Brain microvascular endothelial cell (primary cell): ENCODE data around the gene CD34.

Experiments used
- DNase-seq: peaks from one replicate; pipeline ENCODE4 v3.0.0-alpha.2; 2020
- H3K27ac ChIP-seq: fragments of 250-450 bp; sonication (Bioruptor Pico); 2 replicates; pipeline ENCODE4 v1.5.1; 2020; ENCODE audit warnings: mild to moderate bottlenecking, moderate library complexity
- H3K27me3 ChIP-seq: fragments of 250-450 bp; sonication (Bioruptor Pico); replicated peaks from 2 replicates; pipeline ENCODE4 v1.5.1; 2020; ENCODE audit warnings: mild to moderate bottlenecking
- H3K36me3 ChIP-seq: fragments of 250-450 bp; sonication (Bioruptor Pico); replicated peaks from 2 replicates; pipeline ENCODE4 v1.5.1; 2020; ENCODE audit warnings: mild to moderate bottlenecking
- H3K4me3 ChIP-seq: 2 replicates; pipeline ENCODE4 v1.5.1; 2011; ENCODE audit warnings: low read depth, mild to moderate bottlenecking, control low read depth, low read length, moderate library complexity
- CTCF ChIP-seq: IDR thresholded peaks from 2 replicates; pipeline ENCODE4 v1.5.1; 2011; ENCODE audit warnings: low read depth, mild to moderate bottlenecking, moderate library complexity, low read length, control low read depth, inconsistent platforms; ENCODE audit errors: missing control alignments
- in situ Hi-C: cut with HindIII; loops from 2 replicates; pipeline ENCODE4 v1.10.0; 2017; ENCODE audit warnings: low sequenced_read_pairs, low pct_ligation_motif_present

The CD34 gene

GRCh38 chr1:207919523-207920170 is 8.7 kb upstream of the CD34 start:
- no peak for DNase-seq
- no peak for TF ChIP-seq CTCF
- H3K27ac ChIP-seq = no peak overlapping the region
- no peaks in the 10 kb centered on the region for H3K36me3 ChIP-seq
- H3K27me3 ChIP-seq = no peaks in the 10 kb centered on the region
- no peak overlapping the region for H3K4me3 ChIP-seq
- in situ Hi-C loops = no loop called here

GRCh38 chr1:207918581-207918980 is 7.7 kb upstream of the CD34 start:
- Histone ChIP-seq H3K4me3 (no peak overlapping the region), H3K27ac (no peak overlapping the region), H3K27me3 (no peaks in the 10 kb centered on the region), H3K36me3 (no peaks in the 10 kb centered on the region)
- in situ Hi-C loops = no loop called here
- no peak for TF ChIP-seq CTCF
- DNase-seq = no peak

GRCh38 chr1:207918011-207918410 is 7.1 kb upstream of the CD34 start:
- no peak overlapping the region for H3K4me3 ChIP-seq
- no peaks in the 10 kb centered on the region for H3K36me3 ChIP-seq
- no peak overlapping the region for H3K27ac ChIP-seq
- no peak for DNase-seq
- no peaks in the 10 kb centered on the region for H3K27me3 ChIP-seq
- TF ChIP-seq CTCF = no peak
- in situ Hi-C loops = no loop called here

- in situ Hi-C loops = no loop called here
- Histone ChIP-seq H3K27me3 (no peaks in the 10 kb centered on the region), H3K27ac (no peak overlapping the region), H3K4me3 (no peak overlapping the region), H3K36me3 (no peaks in the 10 kb centered on the region)
- no peak for TF ChIP-seq CTCF
- no peak for DNase-seq
Observed at GRCh38 chr1:207917080-207917479, 6.2 kb upstream of the CD34 start.

GRCh38 chr1:207913951-207914350 is 3.0 kb upstream of the CD34 start:
- in situ Hi-C loops = no loop called here
- Histone ChIP-seq H3K4me3 (no peak overlapping the region), H3K36me3 (no peaks in the 10 kb centered on the region), H3K27me3 (peaks cover 4% of the 10 kb centered on the region), H3K27ac (no peak overlapping the region)
- no peak for TF ChIP-seq CTCF
- no peak for DNase-seq
